Measurements from ENCODE around the gene SCN5A.

GRCh38 chr3:38573111-38573510, 76.4 kb downstream of the SCN5A start:
- TF ChIP-seq CTCF (IDR thresholded peaks at IDR 0.05) (no peak), POLR2A (IDR thresholded peaks at IDR 0.05) (no peak)
